ENCODE data around the gene USF2.

USF2 gene

GRCh38 chr19:35246466-35247092, 22.2 kb upstream of the USF2 start:
- no peak for DNase-seq

GRCh38 chr19:35247526-35248309, 21.0 kb upstream of the USF2 start:
- DNase-seq, result no peak

DNA sequence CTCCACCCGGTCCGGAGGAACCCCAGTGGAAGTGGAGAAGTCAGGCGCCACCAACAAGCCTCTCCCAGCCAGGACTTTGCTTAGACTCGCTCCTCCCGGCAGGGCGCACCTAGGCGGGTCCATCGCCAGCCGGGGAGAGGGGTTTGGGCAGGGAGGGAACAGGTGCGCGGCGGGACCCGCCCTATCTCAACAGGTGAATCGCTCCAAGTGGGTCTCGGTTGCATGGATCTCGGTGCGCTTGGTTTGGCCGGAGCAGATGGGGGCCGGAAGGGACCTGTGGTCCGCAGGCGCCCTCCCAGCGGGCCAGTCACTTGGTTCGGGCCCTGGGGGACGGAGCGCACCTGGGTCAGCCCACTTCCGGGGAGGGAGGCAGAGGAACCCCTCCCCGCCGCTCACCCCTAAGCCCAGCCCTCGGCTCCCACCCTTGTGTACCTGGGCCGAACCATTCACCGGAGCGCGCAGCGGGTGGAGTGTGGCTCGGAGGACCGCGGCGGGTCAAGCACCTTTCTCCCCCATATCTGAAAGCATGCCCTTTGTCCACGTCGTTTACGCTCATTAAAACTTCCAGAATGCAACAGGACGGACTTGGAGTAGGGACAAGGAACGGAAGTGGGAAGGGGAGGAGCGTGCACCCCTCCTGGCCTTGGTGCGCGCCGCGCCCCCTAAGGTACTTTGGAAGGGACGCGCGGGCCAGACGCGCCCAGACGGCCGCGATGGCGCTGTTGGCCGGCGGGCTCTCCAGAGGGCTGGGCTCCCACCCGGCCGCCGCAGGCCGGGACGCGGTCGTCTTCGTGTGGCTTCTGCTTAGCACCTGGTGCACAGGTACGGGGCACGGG, 20.2 kb upstream of the USF2 start, which contains the start of gene LSR:
LSR (plus strand) TSS at position 693 of the 836 bp plus-strand sequence; CDS start at position 714, 21 bp downstream.
- no peak for DNase-seq

DNA sequence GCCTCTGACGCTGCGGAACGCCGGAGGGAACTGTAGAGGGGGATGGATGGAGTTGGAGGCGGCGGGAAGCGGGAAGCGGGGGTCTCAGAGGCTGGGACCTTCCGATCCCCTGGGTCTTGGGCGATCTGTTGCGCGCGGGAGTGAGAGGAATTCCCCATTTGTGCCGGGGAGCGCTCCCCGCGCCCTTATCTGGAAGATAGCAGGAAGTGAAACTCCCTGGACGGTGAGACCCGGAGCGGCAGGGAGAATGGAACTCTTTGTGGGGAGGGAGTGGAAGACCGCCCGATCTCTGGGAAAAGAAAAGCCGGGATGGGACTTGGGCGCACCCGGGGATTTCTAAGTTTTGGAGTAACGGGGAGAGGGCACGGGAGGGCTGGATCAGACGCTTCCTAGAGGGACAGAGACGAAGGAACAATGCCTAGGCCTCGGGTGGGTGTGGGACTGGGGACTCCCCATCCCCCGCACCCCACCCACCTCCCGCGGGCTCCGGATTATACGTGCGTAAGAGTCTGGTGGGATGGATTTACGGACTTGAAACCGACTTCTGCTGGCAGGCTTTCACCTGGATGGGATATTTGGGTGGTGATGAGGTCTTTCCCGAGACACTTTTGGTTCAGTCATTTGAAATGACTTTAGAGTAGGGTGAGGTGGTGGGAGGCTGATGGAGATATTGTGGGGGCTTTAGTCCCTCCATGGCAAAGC, 19.5 kb upstream of the USF2 start:
- no peak for DNase-seq

DNA sequence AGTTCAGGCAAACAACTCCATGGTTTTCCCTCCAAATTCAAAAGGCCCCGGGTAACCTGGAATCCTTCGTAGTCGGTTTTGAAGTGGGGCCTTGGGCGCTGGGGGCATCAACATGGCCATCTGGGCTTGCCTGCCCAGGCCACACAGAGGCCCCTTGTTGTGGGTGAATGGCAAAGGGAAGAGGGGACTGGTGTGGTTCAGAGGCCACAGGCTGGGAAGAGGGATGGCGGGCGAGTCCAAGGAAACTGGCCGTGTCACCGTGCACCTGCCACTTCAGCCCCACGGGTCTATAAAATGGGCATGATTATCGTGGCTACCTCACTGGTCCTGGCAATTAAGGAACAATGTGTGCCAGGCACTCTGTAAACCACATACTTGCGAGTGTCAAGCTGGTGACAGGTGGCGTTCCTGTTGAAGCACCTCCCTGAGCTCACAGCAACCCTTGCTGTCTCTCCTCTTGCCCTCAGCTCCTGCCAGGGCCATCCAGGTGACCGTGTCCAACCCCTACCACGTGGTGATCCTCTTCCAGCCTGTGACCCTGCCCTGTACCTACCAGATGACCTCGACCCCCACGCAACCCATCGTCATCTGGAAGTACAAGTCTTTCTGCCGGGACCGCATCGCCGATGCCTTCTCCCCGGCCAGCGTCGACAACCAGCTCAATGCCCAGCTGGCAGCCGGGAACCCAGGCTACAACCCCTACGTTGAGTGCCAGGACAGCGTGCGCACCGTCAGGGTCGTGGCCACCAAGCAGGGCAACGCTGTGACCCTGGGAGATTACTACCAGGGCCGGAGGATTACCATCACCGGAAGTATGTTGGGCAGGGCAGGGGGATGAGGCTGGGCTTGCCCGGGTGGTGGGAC, 18.7 kb upstream of the USF2 start:
- DNase-seq, result no peak

DNA sequence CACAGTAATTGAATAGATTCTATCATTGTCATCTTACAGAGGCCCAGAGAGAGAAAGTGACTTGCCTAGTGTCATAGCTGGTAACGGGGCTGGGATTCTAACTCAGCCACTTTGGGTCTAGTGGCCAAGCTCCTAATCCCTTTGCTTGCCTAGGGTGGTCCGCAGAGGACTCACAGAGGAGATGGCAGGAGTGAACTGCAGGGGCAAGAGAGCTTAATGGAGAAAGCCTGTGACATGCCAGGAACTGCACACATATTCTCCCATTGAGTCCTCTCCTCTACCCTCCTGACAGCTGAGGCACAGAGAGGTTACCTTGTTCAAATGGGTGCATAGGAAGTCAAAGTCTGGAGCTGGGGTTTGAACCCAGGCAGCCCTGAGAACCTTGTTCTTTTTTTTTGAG, 17.3 kb upstream of the USF2 start:
- no peak for DNase-seq

DNA sequence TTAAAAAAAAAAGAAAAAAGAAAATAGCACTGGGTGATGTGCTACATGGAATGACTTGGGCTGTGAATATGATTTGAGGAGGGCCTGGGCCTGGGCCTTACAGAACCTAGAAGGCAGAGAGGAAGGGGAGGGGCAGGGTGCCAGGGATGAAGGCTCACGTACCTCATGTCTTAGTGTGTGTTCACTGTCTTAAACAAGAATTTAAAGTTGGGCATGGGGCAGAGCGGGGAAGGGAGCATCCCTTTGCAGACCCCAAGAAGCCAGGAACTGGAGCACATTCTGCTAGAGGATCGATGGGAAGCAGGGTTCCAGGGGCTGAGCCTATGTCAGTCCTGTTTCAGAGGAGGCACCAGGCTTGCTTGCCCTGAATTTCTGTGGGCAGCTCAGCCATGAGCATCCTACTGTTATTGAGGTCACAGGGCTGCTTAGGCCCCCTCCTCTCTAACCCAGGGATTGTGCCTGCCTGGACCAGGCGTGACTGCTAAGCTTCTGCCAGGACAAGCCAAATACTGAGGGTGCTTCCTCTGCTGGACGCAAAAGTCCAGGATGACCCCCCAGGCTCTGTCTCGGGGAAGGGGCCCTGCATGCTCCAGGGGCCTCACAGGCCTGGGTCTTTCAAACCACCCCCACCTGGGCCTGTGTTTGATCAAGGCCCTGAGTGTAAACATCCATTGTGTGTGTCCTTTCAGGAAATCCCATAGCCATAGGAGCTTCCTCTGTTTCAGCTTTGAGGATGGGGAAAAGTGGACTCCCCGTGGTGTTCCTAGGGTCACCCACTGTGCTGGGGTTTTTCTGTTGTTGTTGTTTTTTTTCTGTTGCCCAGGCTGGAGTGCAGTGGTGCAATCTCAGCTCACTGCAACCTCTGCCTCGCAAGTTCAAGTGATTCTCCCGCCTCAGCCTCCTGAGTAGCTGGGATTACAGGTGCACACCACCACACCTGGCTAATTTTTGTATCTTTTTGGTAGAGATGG, 15.2 kb upstream of the USF2 start:
- DNase-seq, result no peak

- DNase-seq, result no peak
Observed at GRCh38 chr19:35254341-35255297, 14.1 kb upstream of the USF2 start.

DNA sequence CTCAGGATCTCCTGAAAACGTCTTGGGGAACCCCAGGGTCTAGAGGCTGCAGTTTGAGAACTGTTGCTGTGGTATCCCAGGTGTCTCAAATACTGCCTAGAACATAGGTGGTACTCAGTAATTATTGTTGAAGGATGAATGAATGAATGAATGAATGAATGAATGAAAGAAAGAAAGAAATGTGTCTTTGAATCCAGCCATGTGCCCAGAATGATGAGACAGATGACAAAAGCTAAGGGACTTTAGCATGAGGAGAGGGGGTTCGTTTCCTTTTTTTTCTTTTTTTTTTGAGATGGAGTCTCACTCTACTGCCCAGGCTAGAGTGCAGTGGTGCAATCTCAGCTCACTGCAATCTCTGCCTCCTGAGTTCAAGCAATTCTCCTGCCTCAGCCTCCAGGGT, 12.2 kb upstream of the USF2 start:
- DNase-seq, result no peak

DNA sequence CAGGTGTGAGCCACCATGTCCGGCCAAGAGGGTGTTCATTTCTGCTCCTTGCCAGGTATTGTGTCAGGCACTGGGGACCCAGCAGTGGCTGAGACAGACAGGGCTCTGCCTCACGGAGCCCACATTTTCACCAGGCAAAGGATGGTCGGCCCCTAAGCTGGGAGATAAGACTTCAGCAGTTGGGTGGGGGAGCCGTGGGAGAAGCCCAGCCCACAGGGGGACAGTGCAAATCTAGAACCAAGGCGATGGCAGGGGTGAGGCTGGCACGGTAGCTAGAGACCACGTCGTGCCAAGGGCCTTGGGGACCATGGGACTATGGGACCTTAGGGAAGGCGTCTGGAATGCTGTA, 11.7 kb upstream of the USF2 start:
- DNase-seq, result no peak

DNA sequence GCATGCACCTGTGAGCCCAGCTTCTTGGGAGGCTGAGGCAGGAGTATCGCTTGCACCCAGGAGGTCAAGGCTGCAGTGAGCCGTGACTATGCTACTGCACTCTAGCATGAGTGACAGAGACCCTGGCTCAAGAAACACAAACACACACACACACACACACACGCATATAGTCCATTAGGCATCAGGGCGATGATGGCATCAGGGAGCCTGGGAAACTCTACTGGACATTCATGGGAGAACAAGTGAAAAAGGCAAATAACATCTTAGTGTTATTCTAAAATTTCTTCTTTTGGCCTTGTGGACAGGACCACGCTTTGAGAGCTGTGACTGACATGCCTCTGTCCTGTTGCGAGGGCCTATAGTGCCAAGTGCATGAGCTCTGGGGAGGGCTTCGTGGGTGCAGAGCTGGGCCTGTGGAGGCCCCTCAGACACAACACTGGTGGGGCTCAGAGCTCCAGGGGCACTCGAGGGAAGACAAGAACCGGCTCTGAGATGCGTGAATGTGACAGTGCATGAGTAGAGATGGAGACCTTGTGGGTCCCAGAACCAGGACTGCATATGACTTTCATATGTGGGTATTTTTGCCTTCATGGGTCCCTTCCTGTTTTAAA, 8.0 kb upstream of the USF2 start:
- no peak for DNase-seq

GRCh38 chr19:35261356-35262100, 7.2 kb upstream of the USF2 start:
- no peak for DNase-seq

- no peak for DNase-seq
Observed at GRCh38 chr19:35262101-35262761, 6.5 kb upstream of the USF2 start.

DNA sequence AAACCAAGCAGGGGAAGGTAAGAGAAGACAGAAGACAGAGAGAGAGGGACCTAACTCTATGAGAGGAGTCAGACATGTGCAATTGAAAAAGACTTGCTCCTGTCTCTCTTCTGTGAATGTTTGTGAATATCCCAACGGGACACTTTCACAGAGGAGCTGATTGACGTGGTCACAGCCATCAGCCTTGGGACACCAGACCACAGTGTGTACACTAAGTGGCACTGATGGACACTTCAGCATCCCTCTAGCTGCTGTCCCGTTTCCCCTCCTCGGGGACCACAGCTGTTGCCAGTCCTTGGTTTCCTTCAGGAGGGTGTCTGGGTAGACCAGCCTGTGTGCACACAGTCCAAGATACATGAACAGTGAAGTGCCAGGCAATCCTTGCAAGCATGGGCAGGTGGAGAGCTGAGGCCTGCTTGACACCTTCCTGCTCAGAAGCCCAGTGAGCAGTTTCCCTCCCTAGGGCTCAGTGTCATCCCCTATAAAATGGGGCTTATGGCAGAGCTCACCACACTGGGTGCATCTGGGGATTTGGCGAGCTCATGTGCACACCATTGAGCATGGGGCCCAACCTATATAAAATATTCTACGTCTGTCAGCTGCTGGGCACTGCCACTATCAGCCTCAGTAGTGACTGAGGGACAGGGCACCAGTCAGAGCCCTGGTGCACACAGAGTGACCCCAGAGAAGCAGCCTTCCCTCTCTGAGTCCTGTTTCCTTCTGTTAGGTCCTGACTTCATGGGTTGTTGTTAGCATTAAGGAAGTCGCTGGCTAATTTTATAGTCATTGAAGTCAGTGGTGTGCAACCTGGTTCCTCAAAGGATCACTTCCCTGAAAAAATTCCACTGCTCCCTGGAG, 4.3 kb upstream of the USF2 start:
- DNase-seq, result no peak

GRCh38 chr19:35265126-35265899, 3.4 kb upstream of the USF2 start:
- no peak for DNase-seq

All from GOT3 (cell line).